HepG2 (cell line): ENCODE data around the gene MS4A6A. TPM values are rescaled to one million over a fixed set of nuclear protein-coding genes. Genes with fewer than 3 reads are reported as not detected.

Experiments
- ATAC-seq: fragments of 200-7000 bp; cut with Tn5 transposase; 3 replicates; pipeline ENCODE4 v1.9.1; 2020; ENCODE audit warnings: mild to moderate bottlenecking, moderate library complexity
- BruUV-seq: library from RNA; stranded (reverse); fragments of 400-500 nt; replicated peaks from 2 replicates; lab custom pipeline; 2021; lab: Mats Ljungman, UMichigan
- CTCF ChIA-PET: fragments of 300-600 bp; formaldehyde crosslinking; extraction: SDS; loops from one replicate; lab custom pipeline; 2021; ENCODE audit warnings: low total read pairs, inconsistent platforms, low intra/inter-chr PET ratio; lab: Yijun Ruan, JAX
- POLR2A ChIA-PET: fragments of 350-600 bp; sonication (Branson Sonifier 250); formaldehyde crosslinking; loops from one replicate; lab custom pipeline; 2020; ENCODE audit warnings: antibody characterized with exemption, inconsistent platforms; lab: Yijun Ruan, JAX
- DNase-seq: peaks from one replicate; pipeline ENCODE4 v3.0.0-alpha.2; 2015; ENCODE audit warnings: low spot score
- FAIRE-seq: peaks from 3 replicates; lab custom pipeline; 2011; peaks lifted over from hg19 to GRCh38; lab: Jason Lieb, UNC
- H2AFZ ChIP-seq: one replicate; pipeline ENCODE4 v1.6.1; 2011; ENCODE audit warnings: low read length, inconsistent platforms
- H3K27ac ChIP-seq: fragments of 300-600 bp; 3 replicates; pipeline ENCODE4 v1.8.0; 2011; ENCODE audit warnings: mixed run types, mild to moderate bottlenecking, mixed read lengths, low read length, inconsistent platforms; ENCODE audit not compliant: insufficient read depth; ENCODE audit errors: extremely low read length
- H3K27me3 ChIP-seq, 2 experiments: fragments of 200-600 bp in 1 of 2; 2 replicates in 1 of 2; 3 replicates in 1 of 2; pipeline versions ENCODE4 v1.6.0 to v1.8.0; 2011; ENCODE audit warnings: low read length in 2 of 2, mild to moderate bottlenecking in 2 of 2, moderate library complexity in 2 of 2, inconsistent platforms in 1 of 2; ENCODE audit not compliant: insufficient read depth in 2 of 2, control insufficient read depth in 1 of 2
- H3K36me3 ChIP-seq, 2 experiments: fragments of 200-600 bp in 1 of 2; replicated peaks in 1 of 2; 2 replicates in 1 of 2; 3 replicates in 1 of 2; pipeline versions ENCODE4 v1.5.1 to v1.8.0; 2011; ENCODE audit warnings: low read length in 2 of 2, inconsistent platforms in 1 of 2; ENCODE audit not compliant: insufficient read depth in 2 of 2, control insufficient read depth in 1 of 2
- H3K4me1 ChIP-seq: 2 replicates; pipeline ENCODE4 v1.5.1; 2012; ENCODE audit warnings: low read length, inconsistent platforms; ENCODE audit not compliant: insufficient read depth
- H3K4me2 ChIP-seq: 2 replicates; pipeline ENCODE4 v1.6.0; 2011; ENCODE audit warnings: low read depth, low read length, inconsistent platforms
- H3K4me3 ChIP-seq, 3 experiments: fragments of 200-600 bp in 1 of 3; sonication (generic), shearing (Covaris generic) in 1 of 3; replicated peaks in 1 of 3; 2 replicates each; pipeline ENCODE4 v1.5.1; 2011 to 2016; ENCODE audit warnings: low read length in 3 of 3, inconsistent platforms in 2 of 3, low read depth in 2 of 3, mild to moderate bottlenecking in 2 of 3, control low read depth in 1 of 3, mixed read lengths in 1 of 3; ENCODE audit not compliant: insufficient read depth in 1 of 3
- H3K79me2 ChIP-seq: one replicate; pipeline ENCODE4 v1.6.1; 2011; ENCODE audit warnings: low read length, inconsistent platforms; ENCODE audit not compliant: insufficient read depth
- H3K9ac ChIP-seq: 2 replicates; pipeline ENCODE4 v1.6.0; 2011; ENCODE audit warnings: mild to moderate bottlenecking, low read depth, low read length, inconsistent platforms; ENCODE audit not compliant: insufficient read depth
- H3K9me3 ChIP-seq: 2 replicates; pipeline ENCODE4 v1.5.1; 2012; ENCODE audit warnings: mild to moderate bottlenecking, low read length
- H4K20me1 ChIP-seq: 2 replicates; pipeline ENCODE4 v1.6.0; 2011; ENCODE audit warnings: inconsistent platforms, mild to moderate bottlenecking, low read length, moderate library complexity; ENCODE audit not compliant: insufficient read depth
- CBX1 ChIP-seq: IDR thresholded peaks from one replicate; pipeline ENCODE4 v1.6.1; 2016; ENCODE audit warnings: antibody characterized with exemption, low read depth
- DRAP1 ChIP-seq: IDR thresholded peaks from 2 replicates; pipeline ENCODE4 v1.6.1; 2016; ENCODE audit warnings: missing genetic modification reagents, missing compliant biosample characterization
- FOSL2 ChIP-seq: sonication (generic); formaldehyde crosslinking; IDR thresholded peaks from 2 replicates; pipeline ENCODE4 v1.4.0; 2020; ENCODE audit warnings: missing genetic modification reagents
- KDM5B ChIP-seq: sonication (generic); formaldehyde crosslinking; IDR thresholded peaks from 2 replicates; pipeline ENCODE4 v1.4.0; 2020; ENCODE audit warnings: missing genetic modification reagents, mild to moderate bottlenecking, borderline replicate concordance
- MAF1 ChIP-seq: sonication (generic); formaldehyde crosslinking; IDR thresholded peaks from 2 replicates; pipeline ENCODE4 v1.5.0; 2020; ENCODE audit warnings: missing genetic modification reagents, borderline replicate concordance
- REL ChIP-seq: sonication (generic); formaldehyde crosslinking; conservative IDR thresholded peaks from 2 replicates; pipeline ENCODE4 v1.8.0; 2022; ENCODE audit warnings: mild to moderate bottlenecking, missing genetic modification reagents, moderate library complexity
- RERE ChIP-seq: IDR thresholded peaks from 2 replicates; pipeline ENCODE4 v1.6.1; 2016; ENCODE audit warnings: low read depth, missing genetic modification reagents, missing compliant biosample characterization
- TARDBP ChIP-seq: sonication (generic); formaldehyde crosslinking; IDR thresholded peaks from 2 replicates; pipeline ENCODE4 v1.8.0; 2022; ENCODE audit warnings: mild to moderate bottlenecking, missing genetic modification reagents
- U2AF1 ChIP-seq: fragments of 200-400 bp; formaldehyde crosslinking; optimal IDR thresholded peaks from 2 replicates; pipeline ENCODE3; 2017; ENCODE audit warnings: mild to moderate bottlenecking, low read depth, low read length
- ZBTB38 ChIP-seq: sonication (generic); formaldehyde crosslinking; IDR thresholded peaks from 2 replicates; pipeline ENCODE4 v1.5.1; 2020; ENCODE audit warnings: mild to moderate bottlenecking, missing genetic modification reagents
- ZC3H13 ChIP-seq: sonication (generic); formaldehyde crosslinking; IDR thresholded peaks from 2 replicates; pipeline ENCODE4 v1.8.1; 2023; ENCODE audit warnings: mild to moderate bottlenecking, missing genetic modification reagents, moderate library complexity
- ZHX1 ChIP-seq: sonication (generic); formaldehyde crosslinking; IDR thresholded peaks from 2 replicates; pipeline ENCODE4 v1.8.1; 2022; ENCODE audit warnings: low read depth, mild to moderate bottlenecking, missing genetic modification reagents
- ZNF230 ChIP-seq: sonication (generic); formaldehyde crosslinking; IDR thresholded peaks from 2 replicates; pipeline ENCODE4 v1.4.0; 2020; ENCODE audit warnings: mild to moderate bottlenecking, missing genetic modification reagents
- ZNF562 ChIP-seq: sonication (generic); formaldehyde crosslinking; IDR thresholded peaks from 2 replicates; pipeline ENCODE4 v1.8.0; 2022; ENCODE audit warnings: missing genetic modification reagents, borderline replicate concordance
- ZNF777 ChIP-seq: sonication (generic); formaldehyde crosslinking; IDR thresholded peaks from 2 replicates; pipeline ENCODE4 v1.4.0; 2020; ENCODE audit warnings: missing genetic modification reagents
- ZNF781 ChIP-seq: sonication (generic); formaldehyde crosslinking; IDR thresholded peaks from 2 replicates; pipeline ENCODE4 v1.5.1; 2020; ENCODE audit warnings: borderline replicate concordance, mild to moderate bottlenecking, missing genetic modification reagents; ENCODE audit errors: not compliant biosample characterization
- WGBS: methylation state at CpG from one replicate; pipeline ENCODE4 v1.1.6; 2017; ENCODE audit warnings: low lambda C conversion rate; 5-methylcytosine and 5-hydroxymethylcytosine counted together
- in situ Hi-C: cut with HindIII; loops from 2 replicates; pipeline ENCODE4 v1.10.0; 2017; ENCODE audit warnings: low pct_unique_long_range_greater_than_20kb; ENCODE audit not compliant: extremely low pct_ligation_motif_present
- intact Hi-C: fragments of 100-400 bp; cut with micrococcal nuclease; formaldehyde crosslinking; loops from one replicate; pipeline ENCODE4 v1.10.0; 2022; ENCODE audit not compliant: unreplicated experiment
- polyA plus RNA-seq, 8 experiments: library from polyadenylated mRNA; depleted of rRNA in 3 of 8; stranded (reverse) in 7 of 8; unstranded in 1 of 8; fragments of >200 nt; fragmentation: Illumina TruSeq in 4 of 8; extraction: Trizol in 4 of 8; gene quantifications; 2 replicates each; pipeline versions ENCODE4 v1.2.1 to v1.2.3, GENCODE V29; 2011 to 2016; ENCODE audit warnings: low read depth in 4 of 8, missing spikeins in 1 of 8, mixed read lengths in 1 of 8; ENCODE audit not compliant: insufficient read depth in 1 of 8
- total RNA-seq, 5 experiments: library from RNA; depleted of rRNA; stranded (reverse); fragments of >200 nt; fragmentation: Illumina TruSeq; extraction: Trizol; gene quantifications; 2 replicates each; pipeline ENCODE4 v1.2.3, GENCODE V29; 2016; ENCODE audit warnings: low read depth in 1 of 5

Gene MS4A6A
- total and polyA plus RNA-seq, 2 of the 13 experiments (the other 11 are each of a cell fraction or from before 2014, with no cell fraction given) = not detected

GRCh38 chr11:60143768-60144167 is 39.1 kb downstream of the MS4A6A start:
- in situ Hi-C loops (no loop called here), intact Hi-C loops (no loop called here)
- H3K27me3 ChIP-seq = no peaks in the 10 kb centered on the region
- no peaks in the 10 kb centered on the region for H4K20me1 ChIP-seq
- no peak overlapping the region for H2AFZ ChIP-seq
- no peaks in the 10 kb centered on the region for H3K36me3 ChIP-seq
- ATAC-seq (no peak), FAIRE-seq (no peak), DNase-seq (no peak)
- ChIA-PET POLR2A (no interaction called here), CTCF (no interaction called here)
- H3K9ac ChIP-seq = no peak overlapping the region
- H3K4me2 ChIP-seq = no peak overlapping the region
- H3K4me1 ChIP-seq = no peaks in the 10 kb centered on the region
- H3K79me2 ChIP-seq = no peaks in the 10 kb centered on the region
- WGBS = under 1% methylated on average over 3 of the region's 3 CpGs
- H3K9me3 ChIP-seq = no peaks in the 10 kb centered on the region
- no TSS peak for BruUV-seq
- no peak overlapping the region for H3K27ac ChIP-seq
- TF ChIP-seq FOSL2 (CRISPR knock-in tag) = no peak
- TF ChIP-seq KDM5B (CRISPR knock-in tag) = no peak
- TF ChIP-seq CBX1 = no peak
- TF ChIP-seq ZNF777 = no peak
- no peak for TF ChIP-seq DRAP1 (CRISPR knock-in tag)
- no peak for TF ChIP-seq U2AF1
- TF ChIP-seq ZNF562 (CRISPR knock-in tag) = no peak
- no peak for TF ChIP-seq ZNF781 (CRISPR knock-in tag)
- TF ChIP-seq ZNF230 (CRISPR knock-in tag) = no peak
- TF ChIP-seq REL (CRISPR knock-in tag) = no peak
- TF ChIP-seq ZHX1 = no peak
- TF ChIP-seq TARDBP (CRISPR knock-in tag) = no peak
- no peak for TF ChIP-seq ZBTB38 (CRISPR knock-in tag)
- no peak for TF ChIP-seq ZC3H13 (CRISPR knock-in tag)
- TF ChIP-seq RERE (CRISPR knock-in tag) = no peak
- TF ChIP-seq MAF1 = no peak
- no peak overlapping the region for H3K4me3 ChIP-seq
